HFF-Myc (cell line): ENCODE data around the gene KRT76.

Experiments used
- DNase-seq: peaks from one replicate; pipeline ENCODE4 v3.0.0-alpha.2; 2011; ENCODE audit warnings: low read depth; ENCODE audit errors: extremely low read depth
- H3K4me3 ChIP-seq: replicated peaks from 2 replicates; pipeline ENCODE4 v1.5.1; 2011; ENCODE audit warnings: low read depth, mild to moderate bottlenecking, control low read depth, low read length
- CTCF ChIP-seq: IDR thresholded peaks from 2 replicates; pipeline ENCODE4 v1.5.1; 2012; ENCODE audit warnings: mild to moderate bottlenecking, low read depth, low read length, control low read depth; ENCODE audit errors: missing control alignments

The KRT76 gene

GRCh38 chr12:52812749-52813148 is 35.6 kb upstream of the KRT76 start:
- DNase-seq = no peak
- TF ChIP-seq CTCF = no peak
- no peak overlapping the region for H3K4me3 ChIP-seq

GRCh38 chr12:52812073-52812400 is 34.9 kb upstream of the KRT76 start:
- DNase-seq = no peak
- no peak for TF ChIP-seq CTCF
- no peak overlapping the region for H3K4me3 ChIP-seq

- no peak overlapping the region for H3K4me3 ChIP-seq
- no peak for DNase-seq
- TF ChIP-seq CTCF = no peak
Observed at GRCh38 chr12:52811191-52812072, 34.3 kb upstream of the KRT76 start.

- no peak for TF ChIP-seq CTCF
Observed at GRCh38 chr12:52810554-52810953, 33.4 kb upstream of the KRT76 start.

GRCh38 chr12:52809166-52809565 is 32.0 kb upstream of the KRT76 start:
- no peak for TF ChIP-seq CTCF
- no peak for DNase-seq
- H3K4me3 ChIP-seq = no peak overlapping the region

More at GRCh38 chr12:52810554-52810953, 33.4 kb upstream of the KRT76 start:
- DNase-seq = no peak
- H3K4me3 ChIP-seq = no peak overlapping the region

GRCh38 chr12:52808573-52809160 is 31.5 kb upstream of the KRT76 start:
- DNase-seq = no peak
- H3K4me3 ChIP-seq = no peak overlapping the region
- no peak for TF ChIP-seq CTCF
